Activated naive CD8-positive, alpha-beta T cell treated with anti-CD3 and anti-CD28 coated beads, Interleukin-2, amount 50 U/mL, for 24 hours (primary cell): ENCODE results near the gene TIFAB.
A peak's percentile ranks its signal among the peaks of the same experiment; 100 is the strongest.

ENCODE experiments used
- ATAC-seq: fragments of 150-1000 bp; cut with Tn5 transposase; one replicate; pipeline ENCODE4 v1.10.0; 2021
- DNase-seq: peaks from one replicate; pipeline ENCODE4 v3.0.0; 2021
- H3K27ac Mint-ChIP-seq: one replicate; pipeline ENCODE4 v1.8.0; 2021; ENCODE audit warnings: mild to moderate bottlenecking, mixed read lengths
- H3K27me3 Mint-ChIP-seq: one replicate; pipeline ENCODE4 v1.8.0; 2021; ENCODE audit warnings: mixed read lengths
- H3K36me3 Mint-ChIP-seq: one replicate; pipeline ENCODE4 v1.8.0; 2021; ENCODE audit warnings: low read depth, mixed read lengths
- H3K4me1 Mint-ChIP-seq: one replicate; pipeline ENCODE4 v1.8.0; 2021; ENCODE audit warnings: mixed read lengths
- H3K4me3 Mint-ChIP-seq: one replicate; pipeline ENCODE4 v1.8.0; 2021; ENCODE audit warnings: mild to moderate bottlenecking, moderate library complexity, mixed read lengths
- H3K9me3 Mint-ChIP-seq: one replicate; pipeline ENCODE4 v1.8.0; 2021; ENCODE audit warnings: mixed read lengths

Gene TIFAB

GRCh38 chr5:135471726-135472125 is 19.6 kb upstream of the TIFAB start:
- DNase-seq (no peak), ATAC-seq (no peak)
- Mint-ChIP-seq H3K36me3 (no peaks in the 10 kb centered on the region), H3K4me1 (no peaks in the 10 kb centered on the region), H3K27ac (no peak overlapping the region), H3K27me3 (peaks cover 23% of the 10 kb centered on the region), H3K4me3 (no peak overlapping the region), H3K9me3 (no peaks in the 10 kb centered on the region)

- Mint-ChIP-seq H3K27me3 (peaks cover 33% of the 10 kb centered on the region), H3K9me3 (no peaks in the 10 kb centered on the region), H3K36me3 (no peaks in the 10 kb centered on the region), H3K4me1 (peaks cover 5% of the 10 kb centered on the region), H3K27ac (no peak overlapping the region), H3K4me3 (no peak overlapping the region)
- ATAC-seq (no peak), DNase-seq (no peak)
These were observed 17.8 kb upstream of the TIFAB start for GRCh38 chr5:135469911-135470310.

GRCh38 chr5:135468541-135468940 is 16.4 kb upstream of the TIFAB start:
- no peak for ATAC-seq
- peaks cover 5% of the 10 kb centered on the region for H3K4me1 Mint-ChIP-seq
- H3K27ac Mint-ChIP-seq: no peak overlapping the region
- H3K36me3 Mint-ChIP-seq: no peaks in the 10 kb centered on the region
- no peak overlapping the region for H3K4me3 Mint-ChIP-seq
- H3K9me3 Mint-ChIP-seq: no peaks in the 10 kb centered on the region
- peaks cover 37% of the 10 kb centered on the region for H3K27me3 Mint-ChIP-seq
- no peak for DNase-seq

- no peak for ATAC-seq
- Mint-ChIP-seq H3K9me3 (no peaks in the 10 kb centered on the region), H3K4me1 (peaks cover 5% of the 10 kb centered on the region), H3K36me3 (no peaks in the 10 kb centered on the region), H3K27me3 (peaks cover 37% of the 10 kb centered on the region), H3K4me3 (no peak overlapping the region), H3K27ac (no peak overlapping the region)
- no peak for DNase-seq
These were observed 15.8 kb upstream of the TIFAB start for GRCh38 chr5:135467871-135468485.

GRCh38 chr5:135467051-135467625 is 15.0 kb upstream of the TIFAB start:
- H3K4me3 Mint-ChIP-seq: no peak overlapping the region
- H3K27me3 Mint-ChIP-seq: peaks cover 37% of the 10 kb centered on the region
- H3K27ac Mint-ChIP-seq: no peak overlapping the region
- H3K36me3 Mint-ChIP-seq: no peaks in the 10 kb centered on the region
- no peaks in the 10 kb centered on the region for H3K9me3 Mint-ChIP-seq
- no peak for ATAC-seq
- H3K4me1 Mint-ChIP-seq: peaks cover 5% of the 10 kb centered on the region
- no peak for DNase-seq

GRCh38 chr5:135466178-135467050 is 14.3 kb upstream of the TIFAB start:
- Mint-ChIP-seq H3K4me1 (peaks cover 5% of the 10 kb centered on the region), H3K4me3 (peak overlapping the region; percentile 53), H3K36me3 (no peaks in the 10 kb centered on the region), H3K9me3 (no peaks in the 10 kb centered on the region), H3K27ac (no peak overlapping the region), H3K27me3 (peaks cover 37% of the 10 kb centered on the region)
- ATAC-seq (peak; percentile 90), DNase-seq (peak; percentile 82)

- H3K9me3 Mint-ChIP-seq: no peaks in the 10 kb centered on the region
- DNase-seq (no peak), ATAC-seq (no peak)
- H3K27me3 Mint-ChIP-seq: peaks cover 34% of the 10 kb centered on the region
- H3K36me3 Mint-ChIP-seq: no peaks in the 10 kb centered on the region
- H3K4me1 Mint-ChIP-seq: peaks cover 5% of the 10 kb centered on the region
- no peak overlapping the region for H3K4me3 Mint-ChIP-seq
- no peak overlapping the region for H3K27ac Mint-ChIP-seq
These were observed 13.4 kb upstream of the TIFAB start for GRCh38 chr5:135465391-135466122.

- no peak overlapping the region for H3K4me3 Mint-ChIP-seq
- DNase-seq (peak; percentile 44), ATAC-seq (peak; percentile 45)
- peaks cover 5% of the 10 kb centered on the region for H3K4me1 Mint-ChIP-seq
- H3K36me3 Mint-ChIP-seq: no peaks in the 10 kb centered on the region
- no peak overlapping the region for H3K27ac Mint-ChIP-seq
- no peaks in the 10 kb centered on the region for H3K9me3 Mint-ChIP-seq
- H3K27me3 Mint-ChIP-seq: peaks cover 23% of the 10 kb centered on the region
These were observed 10.2 kb upstream of the TIFAB start for GRCh38 chr5:135462304-135462703.

- Mint-ChIP-seq H3K27ac (no peak overlapping the region), H3K9me3 (no peaks in the 10 kb centered on the region), H3K4me1 (peaks cover 5% of the 10 kb centered on the region), H3K4me3 (no peak overlapping the region), H3K27me3 (peaks cover 22% of the 10 kb centered on the region), H3K36me3 (no peaks in the 10 kb centered on the region)
- ATAC-seq: no peak
- no peak for DNase-seq
These were observed 9.5 kb upstream of the TIFAB start for GRCh38 chr5:135461481-135462151.

GRCh38 chr5:135460246-135461033 is 8.3 kb upstream of the TIFAB start:
- Mint-ChIP-seq H3K9me3 (no peaks in the 10 kb centered on the region), H3K27me3 (peaks cover 19% of the 10 kb centered on the region), H3K4me1 (no peaks in the 10 kb centered on the region), H3K4me3 (no peak overlapping the region), H3K27ac (no peak overlapping the region), H3K36me3 (no peaks in the 10 kb centered on the region)
- ATAC-seq: no peak
- DNase-seq: no peak

GRCh38 chr5:135458921-135459331 is 6.8 kb upstream of the TIFAB start:
- Mint-ChIP-seq H3K27me3 (peaks cover 10% of the 10 kb centered on the region), H3K27ac (no peak overlapping the region), H3K4me3 (no peak overlapping the region), H3K36me3 (no peaks in the 10 kb centered on the region), H3K9me3 (no peaks in the 10 kb centered on the region), H3K4me1 (no peaks in the 10 kb centered on the region)
- ATAC-seq (no peak), DNase-seq (no peak)

- no peak overlapping the region for H3K27ac Mint-ChIP-seq
- H3K27me3 Mint-ChIP-seq: peaks cover 10% of the 10 kb centered on the region
- no peak overlapping the region for H3K4me3 Mint-ChIP-seq
- ATAC-seq (no peak), DNase-seq (no peak)
- no peaks in the 10 kb centered on the region for H3K4me1 Mint-ChIP-seq
- no peaks in the 10 kb centered on the region for H3K9me3 Mint-ChIP-seq
- H3K36me3 Mint-ChIP-seq: no peaks in the 10 kb centered on the region
These were observed 6.2 kb upstream of the TIFAB start for GRCh38 chr5:135458356-135458755.

GRCh38 chr5:135457424-135458071 is 5.4 kb upstream of the TIFAB start:
- peaks cover 10% of the 10 kb centered on the region for H3K27me3 Mint-ChIP-seq
- peak; percentile 70 for DNase-seq
- peak; percentile 71 for ATAC-seq
- H3K27ac Mint-ChIP-seq: no peak overlapping the region
- no peaks in the 10 kb centered on the region for H3K36me3 Mint-ChIP-seq
- no peak overlapping the region for H3K4me3 Mint-ChIP-seq
- H3K9me3 Mint-ChIP-seq: no peaks in the 10 kb centered on the region
- H3K4me1 Mint-ChIP-seq: no peaks in the 10 kb centered on the region
